Thyroid gland (tissue), 4 donors: ENCODE results near the gene RPTOR. TPM values are rescaled to one million over a fixed set of nuclear protein-coding genes. Genes with fewer than 3 reads are reported as not detected.

Experiments
- DNase-seq, 2 donors: peaks; one replicate each; pipeline ENCODE4 v3.0.0-alpha.2; 2019
- H3K27ac ChIP-seq, 3 donors: fragments of 200-600 bp; sonication (generic); 1 replicate in 2 of 3; 2 replicates in 1 of 3; pipeline ENCODE4 v1.5.1; 2016 to 2019; ENCODE audit warnings: mild to moderate bottlenecking in 1 of 3, moderate library complexity in 1 of 3
- H3K27me3 ChIP-seq: fragments of 200-600 bp; sonication (generic); one replicate; pipeline ENCODE4 v1.5.1; 2019
- H3K36me3 ChIP-seq, 2 donors: fragments of 200-600 bp; sonication (generic); one replicate each; pipeline ENCODE4 v1.5.1; 2016 to 2019
- H3K4me1 ChIP-seq, 2 donors: fragments of 200-600 bp; sonication (generic); one replicate each; pipeline ENCODE4 v1.5.1; 2017 to 2019
- H3K4me3 ChIP-seq, 3 donors: fragments of 200-600 bp; sonication (generic); replicated peaks in 1 of 3; 1 replicate in 2 of 3; 2 replicates in 1 of 3; pipeline ENCODE4 v1.5.1; 2016; ENCODE audit warnings: mild to moderate bottlenecking in 1 of 3
- H3K9me3 ChIP-seq: fragments of 200-600 bp; sonication (generic); one replicate; pipeline ENCODE4 v1.5.1; 2017
- CTCF ChIP-seq, 6 experiments: fragments of 200-600 bp in 3 of 6; fragments of 450-650 bp in 3 of 6; sonication (generic) in 3 of 6; IDR thresholded peaks; one replicate each; pipeline ENCODE4 v1.5.1; 2016 to 2019; ENCODE audit warnings: antibody characterized with exemption in 6 of 6, mild to moderate bottlenecking in 2 of 6, inconsistent platforms in 1 of 6, moderate library complexity in 1 of 6
- POLR2A ChIP-seq, 2 donors: fragments of 450-650 bp; IDR thresholded peaks; one replicate each; pipeline ENCODE4 v1.6.1; 2017; ENCODE audit warnings: antibody characterized with exemption in 2 of 2, mild to moderate bottlenecking in 2 of 2, moderate library complexity in 1 of 2
- WGBS, 2 donors: methylation state at CpG; one replicate each; pipeline ENCODE4 v1.1.5; 2017; 5-methylcytosine and 5-hydroxymethylcytosine counted together
- intact Hi-C: fragments of 100-400 bp; cut with DNase I; formaldehyde crosslinking; loops from one replicate; pipeline ENCODE4 v1.15.1; 2023
- total RNA-seq, 4 donors: library from RNA; depleted of rRNA; stranded (reverse); fragments of >200 nt; gene quantifications; one replicate each; pipeline ENCODE4 v1.2.3, GENCODE V29; 2016

The RPTOR gene
- total RNA-seq, 4 donors from 2014 or later = 24.2 to 58.1 (median 34.5) TPM

DNA sequence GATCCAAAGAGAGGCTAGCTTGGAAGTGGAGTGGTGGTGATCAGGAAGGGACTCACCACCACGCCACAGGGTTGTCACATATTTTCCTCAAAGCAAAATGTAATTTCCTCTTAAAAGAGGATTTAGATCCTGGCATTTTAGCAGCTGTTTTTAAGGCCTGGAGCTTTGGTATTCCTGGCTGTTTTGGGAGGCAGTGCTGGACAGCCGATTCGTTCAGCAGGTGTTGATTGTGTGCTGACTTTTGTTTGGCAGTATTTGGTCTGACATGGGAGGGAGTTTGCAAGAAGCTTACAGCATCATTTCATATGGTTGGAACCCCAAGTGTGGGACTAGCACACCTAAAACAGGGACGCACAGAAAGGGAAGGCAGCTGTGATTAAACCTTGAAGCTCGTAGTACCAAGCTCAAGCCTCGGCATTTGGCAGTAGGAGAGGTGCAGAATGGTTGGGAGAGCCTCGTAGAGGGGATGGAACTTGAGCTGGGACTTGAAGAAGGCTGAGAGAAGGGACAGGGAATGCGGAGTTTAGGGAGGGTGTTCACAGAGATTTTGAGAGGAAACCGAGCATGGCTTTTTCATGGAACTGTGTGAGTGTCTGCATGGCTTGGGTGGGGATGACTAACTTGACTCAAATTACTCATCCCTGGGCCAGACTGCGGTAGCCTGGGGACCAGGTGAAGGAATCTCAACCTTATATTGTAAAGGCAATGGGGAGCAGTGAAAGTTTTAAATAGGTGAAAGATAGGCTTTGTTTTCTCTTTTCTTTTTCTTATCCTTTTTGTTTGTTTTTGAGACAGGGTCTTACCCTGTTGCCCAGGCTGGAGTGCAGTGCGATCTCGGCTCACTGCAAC, 52.3 kb downstream of the RPTOR start:
- no peak for DNase-seq
- Histone ChIP-seq H3K4me3 (no peak overlapping the region), H3K36me3 (no peaks in the 10 kb centered on the region), H3K27me3 (no peaks in the 10 kb centered on the region), H3K27ac (no peak overlapping the region), H3K9me3 (no peaks in the 10 kb centered on the region), H3K4me1 (no peaks in the 10 kb centered on the region)
- TF ChIP-seq POLR2A (IDR thresholded peaks at IDR 0.05) (no peak), CTCF (IDR thresholded peaks at IDR 0.05) (no peak)
- WGBS, 2 donors = 87 to 92% methylated on average over 12 of the region's 12 CpGs
- intact Hi-C loops = no loop called here

- H3K27ac ChIP-seq = no peak overlapping the region
- intact Hi-C loops = no loop called here
- no peaks in the 10 kb centered on the region for H3K27me3 ChIP-seq
- no peaks in the 10 kb centered on the region for H3K36me3 ChIP-seq
- H3K4me3 ChIP-seq = no peak overlapping the region
- no peak for DNase-seq
- WGBS, 2 donors = 94 to 97% methylated on average over 7 to 9 of the region's 9 CpGs
- no peak for TF ChIP-seq POLR2A (IDR thresholded peaks at IDR 0.05)
- TF ChIP-seq CTCF (IDR thresholded peaks at IDR 0.05) = no peak
- no peaks in the 10 kb centered on the region for H3K4me1 ChIP-seq
- H3K9me3 ChIP-seq = no peaks in the 10 kb centered on the region
Observed at GRCh38 chr17:80598813-80599545, 54.3 kb downstream of the RPTOR start.

DNA sequence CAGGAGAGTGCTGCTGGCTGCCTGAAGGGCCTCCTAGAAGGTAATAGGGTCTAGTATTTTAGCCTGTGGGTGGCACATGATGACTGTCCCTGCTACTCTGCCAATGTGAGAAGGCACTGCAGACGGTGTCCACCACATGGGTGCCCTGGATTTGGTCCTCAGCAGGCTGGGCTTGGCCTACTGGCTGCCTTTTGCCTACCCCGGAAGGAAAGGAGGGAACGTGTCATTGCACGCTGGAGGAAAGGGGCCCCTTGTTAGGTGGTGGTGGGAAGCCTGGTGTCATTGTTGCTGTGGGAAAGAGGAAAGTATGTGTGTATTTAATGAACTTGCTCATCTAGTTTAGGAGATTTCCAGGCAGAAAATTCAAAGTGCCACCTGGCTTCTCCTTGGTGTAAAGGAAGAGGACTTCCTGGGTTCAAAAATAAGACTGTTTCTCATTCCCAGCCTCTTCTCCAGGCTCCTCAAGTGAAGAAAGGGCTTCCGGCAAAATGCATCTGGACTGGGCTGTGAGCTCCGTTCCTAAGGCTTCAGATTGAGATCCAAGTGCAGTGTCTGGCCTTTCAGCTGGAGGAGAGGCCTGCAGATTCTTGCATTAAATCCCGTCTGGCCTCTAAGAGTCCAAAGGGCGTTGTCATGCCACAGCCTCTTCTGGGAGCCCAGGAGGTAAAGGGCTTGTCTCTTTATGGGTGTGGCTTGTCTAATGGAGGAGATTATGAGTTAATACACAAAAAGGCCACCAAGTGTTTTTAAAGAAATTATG, 55.1 kb downstream of the RPTOR start:
- H3K36me3 ChIP-seq = no peaks in the 10 kb centered on the region
- no peak for TF ChIP-seq POLR2A (IDR thresholded peaks at IDR 0.05)
- TF ChIP-seq CTCF (IDR thresholded peaks at IDR 0.05) = no peak
- no peaks in the 10 kb centered on the region for H3K27me3 ChIP-seq
- no peak overlapping the region for H3K27ac ChIP-seq
- 82 to 92% methylated on average over 8 of the region's 8 CpGs for WGBS, 2 donors
- no peaks in the 10 kb centered on the region for H3K4me1 ChIP-seq
- no peak overlapping the region for H3K4me3 ChIP-seq
- intact Hi-C loops = no loop called here
- H3K9me3 ChIP-seq = no peaks in the 10 kb centered on the region
- no peak for DNase-seq

DNA sequence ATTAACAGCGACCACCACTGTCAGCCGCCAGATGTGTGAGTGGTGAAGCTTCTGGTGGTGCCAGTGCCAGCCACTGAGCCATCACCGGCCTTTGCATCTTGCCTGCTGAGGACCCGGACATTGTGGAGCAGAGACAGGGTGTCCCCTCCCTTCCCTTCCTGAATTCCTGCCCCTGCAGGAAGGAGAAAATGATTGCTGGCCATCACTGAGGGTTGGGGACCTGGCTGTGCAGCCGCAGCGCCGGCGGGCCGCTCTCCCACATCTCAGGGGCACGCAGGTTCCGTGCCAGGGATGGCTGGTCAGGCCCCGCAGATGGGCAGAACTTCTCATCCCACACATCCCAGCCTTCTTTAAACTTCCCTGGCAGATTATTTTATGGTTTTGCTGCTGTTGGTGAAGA, 56.5 kb downstream of the RPTOR start:
- H3K36me3 ChIP-seq = no peaks in the 10 kb centered on the region
- TF ChIP-seq CTCF (IDR thresholded peaks at IDR 0.05) = no peak
- no peak for TF ChIP-seq POLR2A (IDR thresholded peaks at IDR 0.05)
- no peak overlapping the region for H3K4me3 ChIP-seq
- H3K9me3 ChIP-seq = no peaks in the 10 kb centered on the region
- no peaks in the 10 kb centered on the region for H3K4me1 ChIP-seq
- H3K27me3 ChIP-seq = no peaks in the 10 kb centered on the region
- intact Hi-C loops = no loop called here
- WGBS, 2 donors = 89 to 94% methylated on average over 9 to 12 of the region's 12 CpGs
- no peak overlapping the region for H3K27ac ChIP-seq
- no peak for DNase-seq
